DMS53 treated with DMSO at 0.1 percent for 48 hours (cell line): ENCODE measurements around the gene CSTF3.
"Not testable (repeated sequence)": the region's sequence is repeated elsewhere in the genome, so short reads cannot be mapped to it uniquely, and the experiment has no call there.

Experiments
- DNase-seq: peaks from one replicate; lab custom pipeline; 2025; ENCODE audit not compliant: unreplicated experiment; lab: John Stamatoyannopoulos, UW

Gene CSTF3

DNA sequence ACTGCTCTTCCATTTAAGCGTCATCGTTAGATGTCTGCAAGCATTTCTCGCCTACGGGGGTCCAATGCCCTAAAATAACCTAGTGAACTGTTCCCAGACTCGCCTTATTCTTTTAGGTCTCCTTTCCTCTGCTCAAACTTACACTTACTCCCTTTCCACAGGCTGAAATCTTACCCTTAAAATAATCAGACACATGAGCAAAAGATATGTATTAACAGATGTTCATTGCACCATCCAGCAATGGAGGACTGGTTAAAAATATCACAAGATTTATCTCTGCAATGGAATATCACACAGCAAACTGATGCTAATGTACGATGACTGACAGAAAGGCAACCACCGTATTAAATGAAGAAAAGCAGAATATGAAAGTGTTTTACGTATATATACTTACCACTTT, 1.6 kb upstream of the CSTF3 start:
- no peak for DNase-seq

DNA sequence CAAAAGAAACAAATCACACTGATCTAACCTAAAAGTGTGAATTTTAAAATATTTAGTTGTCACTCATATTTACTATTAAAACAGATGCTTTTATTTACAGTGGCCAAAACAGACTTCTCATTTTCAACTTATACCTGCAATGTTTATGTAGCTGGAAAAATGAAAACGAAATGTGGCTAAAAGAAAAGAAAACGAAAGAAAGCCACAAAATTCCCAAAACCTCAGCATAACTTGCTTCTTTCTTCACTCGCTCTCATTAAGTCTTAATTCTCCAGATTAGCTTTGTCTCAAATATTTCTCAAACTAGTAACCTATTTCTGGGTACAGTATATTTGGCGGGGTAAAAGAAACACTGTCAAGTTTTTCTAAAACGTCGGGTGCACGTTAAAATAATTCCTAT, 693 bp downstream of the CSTF3 start:
- DNase-seq = no peak

DNA sequence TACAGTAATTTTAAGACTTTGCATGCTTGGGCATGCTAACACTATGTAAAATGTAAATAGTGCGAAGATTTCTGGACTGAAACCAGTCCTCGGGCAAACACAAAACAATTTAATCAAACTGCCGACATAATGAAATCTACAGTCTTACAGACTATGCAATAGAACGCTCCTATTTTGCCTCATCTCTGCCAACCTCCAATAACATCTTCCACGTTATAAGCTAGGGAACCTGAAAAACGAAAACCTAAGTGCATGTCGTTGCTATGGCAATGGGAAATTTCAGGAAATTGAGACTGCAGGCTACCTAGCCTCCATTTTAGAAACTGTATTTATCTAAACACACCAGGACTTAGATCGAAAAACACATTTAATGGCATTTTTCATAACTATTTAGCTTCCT, 1.1 kb downstream of the CSTF3 start:
- DNase-seq = no peak

DNA sequence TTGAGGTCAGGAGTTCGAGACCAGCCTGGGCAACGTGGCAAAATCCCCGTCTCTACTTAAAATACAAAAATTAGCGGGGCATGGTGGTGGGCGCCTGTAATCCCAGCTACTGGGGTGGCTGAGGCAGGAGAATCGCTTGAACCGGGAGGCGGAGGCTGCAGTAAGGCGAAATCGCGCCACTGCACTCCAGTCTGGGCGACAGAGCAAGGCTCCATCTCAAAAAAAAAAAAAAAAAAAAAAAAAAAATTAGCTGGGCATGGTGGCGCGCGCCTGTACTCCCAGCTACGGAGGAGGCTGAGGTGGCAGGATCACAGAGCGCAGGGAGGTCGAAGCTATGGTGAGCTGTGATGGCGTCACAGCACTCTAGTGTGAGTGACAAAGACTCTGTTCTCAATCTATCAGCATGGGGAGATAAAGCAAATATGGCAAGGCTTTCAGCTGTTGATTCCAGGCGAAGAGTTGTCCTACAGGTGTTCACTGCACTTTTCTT, 1.9 kb downstream of the CSTF3 start:
- DNase-seq = not testable (repeated sequence)

DNA sequence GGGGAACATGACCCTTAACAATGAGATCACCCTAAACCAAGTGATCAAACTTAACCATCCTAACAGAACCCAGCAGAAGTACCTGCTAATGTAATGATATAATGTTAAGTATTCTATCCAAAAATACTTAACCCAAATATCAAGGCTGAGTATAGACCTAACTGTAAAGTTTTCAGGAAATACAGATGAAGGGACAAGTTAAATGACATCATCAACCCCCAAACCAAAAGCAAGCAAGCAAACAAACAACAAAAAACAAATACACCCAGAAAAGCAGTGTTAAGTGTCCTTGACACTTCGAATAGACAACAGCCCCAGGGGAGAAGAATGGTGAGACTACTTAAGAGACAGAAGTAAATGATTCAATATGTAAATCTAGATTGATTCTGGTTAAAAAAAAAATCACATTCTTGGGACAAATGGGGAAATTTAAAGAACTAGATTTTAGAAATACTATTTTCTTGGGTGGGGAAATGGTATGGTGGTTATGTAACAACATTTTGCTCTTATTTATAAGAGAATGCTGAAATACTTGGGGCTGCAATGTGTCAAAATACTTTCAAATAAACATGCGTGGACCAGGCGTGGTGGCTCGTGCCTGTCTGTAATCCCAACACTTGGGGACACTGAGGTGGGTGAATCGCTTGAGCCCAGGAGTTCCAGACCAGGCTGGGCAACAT, 2.5 kb downstream of the CSTF3 start:
- no peak for DNase-seq

DNA sequence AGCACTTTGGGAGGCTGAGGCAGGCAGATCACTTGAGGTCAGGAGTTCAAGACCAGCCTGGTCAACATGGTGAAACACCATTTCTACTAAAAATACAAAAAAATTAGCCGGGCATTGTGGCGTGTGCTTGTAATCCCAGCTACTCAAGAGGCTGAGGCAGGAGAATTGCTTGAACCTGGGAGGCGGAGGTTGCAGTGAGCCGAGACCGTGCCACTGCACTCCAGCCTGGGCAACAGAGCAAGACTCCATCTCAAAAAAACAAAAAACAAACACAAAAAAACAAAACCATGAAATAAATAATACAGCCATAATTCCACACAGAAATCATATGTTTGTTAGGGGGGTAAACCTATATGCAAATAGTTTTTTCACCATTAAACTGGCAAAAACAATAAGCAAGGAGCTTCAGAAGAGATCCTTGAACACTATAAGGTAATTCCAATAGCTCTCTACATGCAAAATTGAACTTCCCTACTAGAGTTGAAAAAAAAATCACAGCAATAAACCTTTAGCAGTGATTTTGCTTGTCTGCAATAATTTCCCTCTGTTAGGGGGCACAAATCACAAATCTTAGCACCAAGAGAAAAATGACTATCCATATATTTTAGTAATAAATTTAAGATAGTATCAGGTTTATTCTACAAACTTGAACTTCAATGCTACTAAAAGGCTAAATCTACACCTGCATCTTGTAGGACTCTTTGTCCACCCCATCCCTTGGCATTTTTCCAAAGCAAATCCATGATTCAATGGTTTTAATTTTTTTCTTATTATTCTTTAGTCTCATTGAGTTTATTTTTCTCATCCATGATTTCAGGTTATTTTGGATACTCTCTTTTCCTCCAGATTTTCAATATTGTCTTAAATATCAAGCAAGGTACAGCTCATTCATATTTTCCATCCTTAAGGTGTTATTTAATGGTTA, 3.9 kb downstream of the CSTF3 start:
- no peak for DNase-seq

DNA sequence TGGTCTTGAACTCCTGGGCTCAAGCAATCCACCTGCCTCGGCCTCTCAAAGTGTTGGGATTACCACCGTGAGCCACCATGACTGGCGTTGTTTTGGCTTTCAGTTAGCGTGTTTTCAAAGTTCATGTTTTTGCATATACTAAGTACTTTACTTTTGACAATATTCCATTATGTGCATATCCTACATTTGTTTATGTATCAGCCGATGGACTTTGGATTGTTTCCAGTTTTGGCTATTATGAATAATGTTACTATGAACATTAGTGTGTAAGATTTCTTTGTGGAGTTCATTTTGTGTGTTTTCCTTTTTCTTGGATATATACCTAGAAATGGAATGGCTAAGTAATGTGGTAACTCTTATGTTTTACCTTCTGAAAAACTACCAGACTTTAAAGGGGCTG, 9.9 kb downstream of the CSTF3 start:
- DNase-seq = no peak

DNA sequence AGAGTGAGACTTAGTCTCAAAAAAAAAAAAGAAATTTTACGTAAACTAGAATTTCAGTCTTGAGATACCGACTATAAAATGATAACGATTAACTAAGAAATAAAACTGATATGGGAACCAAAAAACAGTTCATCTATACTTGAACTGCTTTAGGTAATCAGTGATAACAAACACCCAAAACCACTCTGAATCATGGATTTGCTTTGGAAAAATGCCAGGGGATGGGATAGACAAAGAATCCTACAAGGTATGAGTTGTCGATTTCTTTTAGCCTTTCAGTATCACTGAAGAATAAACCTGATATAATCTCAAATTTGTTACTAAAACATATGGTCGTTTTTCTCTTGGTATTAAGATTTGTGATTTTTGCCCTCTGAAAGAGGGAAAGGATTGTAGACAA, 13.7 kb downstream of the CSTF3 start:
- no peak for DNase-seq

DNA sequence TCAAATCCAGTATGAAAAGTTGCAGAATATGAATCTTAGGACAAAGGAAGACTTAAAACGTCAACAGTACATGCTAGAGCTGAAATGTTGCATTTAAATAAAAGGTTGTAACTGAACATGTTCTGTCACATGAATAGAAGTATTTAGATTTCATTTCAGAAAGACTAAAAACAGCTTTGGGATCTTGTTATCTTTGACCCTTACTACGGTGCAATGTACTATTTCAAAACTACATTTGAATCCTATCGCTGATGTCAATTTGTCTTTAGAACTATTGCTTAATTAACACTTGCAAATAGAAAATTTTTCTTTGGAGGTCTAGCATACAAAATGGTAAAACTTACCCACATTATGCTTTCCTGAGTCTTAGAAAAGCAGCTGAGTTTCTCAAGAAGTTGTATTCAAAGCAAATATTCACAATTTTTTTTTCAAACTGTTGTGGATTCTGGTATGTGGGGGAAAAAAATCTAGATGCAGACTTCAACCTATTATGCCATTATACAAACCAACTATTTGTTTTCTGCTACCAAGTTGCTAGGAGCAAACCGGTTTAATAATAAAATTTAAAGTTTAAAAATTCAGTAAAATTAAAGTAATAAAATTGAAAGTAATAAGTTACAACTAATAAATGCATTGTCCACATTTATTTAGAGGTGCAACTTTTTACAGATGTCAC, 25.4 kb downstream of the CSTF3 start:
- DNase-seq = no peak

DNA sequence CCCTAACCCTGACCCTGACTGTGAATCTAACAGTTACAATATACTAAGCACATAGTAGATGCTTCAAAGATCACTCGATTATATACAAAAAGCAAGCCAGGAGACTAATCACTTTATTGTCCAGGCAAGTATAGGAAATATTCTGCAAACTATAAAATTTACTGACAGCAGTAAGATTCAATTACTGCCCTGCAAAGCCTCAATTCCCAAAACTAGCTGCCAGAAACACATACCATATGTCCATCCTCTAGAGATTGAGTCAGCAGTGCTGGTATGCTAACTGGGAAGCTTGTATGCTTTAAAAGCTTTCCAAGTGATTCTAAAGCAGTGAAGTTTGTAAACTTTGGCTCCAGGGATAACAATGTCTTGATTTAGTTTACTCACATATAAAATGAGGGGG, 26.1 kb downstream of the CSTF3 start:
- no peak for DNase-seq

DNA sequence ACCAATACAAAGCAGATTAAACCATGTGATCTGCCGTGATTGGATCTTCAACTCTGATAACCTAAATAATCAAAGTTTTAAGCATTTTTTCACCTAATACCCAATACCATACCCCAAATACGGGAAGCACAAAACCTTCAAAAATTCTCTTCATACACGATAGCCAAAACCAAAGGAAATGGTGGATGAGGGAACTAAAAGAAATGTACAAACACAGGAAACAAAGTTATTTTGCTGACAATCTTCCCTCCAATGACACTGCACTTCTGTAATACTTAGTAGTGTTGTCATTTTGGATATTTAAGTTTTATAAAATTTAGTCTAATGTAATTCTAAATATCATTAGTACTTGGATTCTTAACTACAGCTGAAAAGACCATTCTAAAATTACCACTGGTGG, 27.0 kb downstream of the CSTF3 start:
- DNase-seq = no peak

DNA sequence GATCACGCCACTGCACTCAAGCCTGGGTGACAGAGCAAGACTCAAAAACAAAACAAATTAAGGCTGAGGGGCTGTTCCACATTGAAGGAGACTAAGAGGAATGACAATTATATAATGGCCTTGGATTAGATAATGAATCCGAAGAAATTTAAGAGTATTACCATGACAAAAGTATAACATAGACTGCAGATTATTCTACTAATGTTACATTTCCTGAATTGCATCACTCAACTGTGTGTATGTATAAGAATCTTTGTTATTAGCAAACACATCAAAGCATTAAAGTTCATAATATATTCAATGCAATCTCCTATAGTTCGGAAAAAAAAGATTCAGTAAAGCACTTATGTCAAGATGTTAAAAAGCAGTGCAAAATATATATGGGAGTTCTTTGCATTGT, 27.5 kb downstream of the CSTF3 start:
- DNase-seq = no peak

DNA sequence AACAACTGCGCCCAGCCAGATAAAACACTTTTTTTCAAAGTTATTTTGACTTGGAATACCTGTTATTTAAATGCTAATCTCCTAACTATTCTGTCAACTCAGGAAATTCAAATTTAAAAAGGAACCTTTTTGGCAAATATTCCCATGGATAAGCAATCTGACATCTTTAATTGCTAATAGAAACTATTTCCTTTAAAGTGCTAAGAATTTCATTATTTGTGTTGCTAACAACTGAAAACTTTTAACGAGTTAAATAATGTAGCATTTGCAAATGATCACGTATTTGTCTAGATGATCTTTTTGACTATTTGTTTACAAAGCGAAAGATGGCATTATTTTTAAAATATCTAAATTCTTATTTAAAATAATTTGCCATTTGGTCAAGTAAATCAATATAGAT, 28.8 kb downstream of the CSTF3 start:
- DNase-seq = no peak

DNA sequence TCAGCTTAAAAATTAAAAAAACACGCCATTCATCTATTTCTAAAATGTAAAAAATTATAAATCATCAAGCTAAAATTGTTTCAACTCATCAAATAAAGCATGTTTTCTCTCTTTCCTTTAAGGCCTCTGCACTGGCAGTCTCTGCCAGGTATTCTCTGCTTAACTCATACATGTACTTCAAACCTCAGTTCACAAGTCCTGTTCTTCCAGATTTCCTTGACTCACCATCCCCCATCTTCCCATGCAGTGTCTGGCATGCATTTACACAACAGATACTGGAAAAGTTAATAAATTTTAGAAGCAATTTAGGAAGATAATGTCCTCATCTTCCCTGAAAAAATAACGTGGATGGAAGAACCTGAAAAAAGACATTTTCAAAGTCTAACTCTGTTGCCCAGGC, 32.5 kb downstream of the CSTF3 start:
- DNase-seq = no peak

DNA sequence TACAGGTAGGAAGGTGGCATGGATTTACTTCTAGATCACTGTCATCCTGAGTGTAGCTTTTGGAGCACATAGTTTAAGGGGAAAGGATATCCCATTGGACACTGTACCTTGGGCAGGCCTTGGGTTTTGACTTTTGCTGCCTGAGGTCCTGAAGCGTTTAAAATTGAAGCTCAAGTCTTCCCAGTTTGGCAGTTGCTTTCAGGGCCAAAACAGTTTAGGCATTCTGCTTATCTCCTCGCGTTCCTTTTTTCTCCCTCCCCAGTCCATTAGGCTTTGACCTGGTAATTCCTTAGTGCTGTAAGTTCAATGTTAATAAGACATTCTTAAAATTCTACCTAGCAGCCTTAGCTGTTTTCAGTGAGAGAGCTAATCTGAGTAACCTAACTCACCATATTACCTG, 35.7 kb downstream of the CSTF3 start:
- no peak for DNase-seq

DNA sequence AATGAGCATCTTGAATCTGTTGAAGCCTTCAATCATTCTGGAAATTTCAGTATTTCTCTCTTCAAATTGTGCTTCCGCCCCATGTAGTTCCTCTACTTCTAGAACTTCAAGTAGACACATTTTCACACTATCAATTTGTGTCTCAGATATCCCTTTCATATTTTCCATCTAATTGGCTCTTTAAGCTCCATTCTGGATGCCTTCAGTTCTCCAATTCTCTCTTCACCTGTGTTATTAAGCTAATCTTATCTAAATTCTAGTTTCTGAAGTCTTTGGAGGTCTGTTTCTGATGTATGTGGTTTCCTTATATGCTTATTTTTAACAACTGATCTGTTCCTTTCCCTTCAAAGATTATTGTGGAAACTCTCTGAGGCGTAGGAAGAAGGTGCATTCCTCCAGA, 36.3 kb downstream of the CSTF3 start:
- DNase-seq = no peak

DNA sequence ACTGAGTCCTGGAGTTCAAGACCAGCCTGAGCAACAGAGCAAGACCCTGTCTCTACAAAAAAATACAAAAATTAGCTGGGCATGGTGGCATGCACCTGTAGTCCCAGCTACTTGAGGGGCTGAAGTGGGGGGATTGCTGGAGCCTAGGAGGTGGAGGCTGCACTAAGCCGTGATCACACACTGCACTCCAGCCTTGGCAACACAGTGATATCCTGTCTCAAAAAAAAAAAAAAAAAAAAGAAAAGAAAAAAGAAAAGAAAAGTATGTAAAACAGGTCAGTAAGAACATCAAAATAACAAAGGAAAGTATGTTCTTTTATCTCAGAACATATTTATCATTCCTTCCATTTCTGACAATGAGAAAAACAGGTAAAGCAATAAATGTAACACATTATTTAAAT, 38.6 kb downstream of the CSTF3 start:
- not testable (repeated sequence) for DNase-seq

DNA sequence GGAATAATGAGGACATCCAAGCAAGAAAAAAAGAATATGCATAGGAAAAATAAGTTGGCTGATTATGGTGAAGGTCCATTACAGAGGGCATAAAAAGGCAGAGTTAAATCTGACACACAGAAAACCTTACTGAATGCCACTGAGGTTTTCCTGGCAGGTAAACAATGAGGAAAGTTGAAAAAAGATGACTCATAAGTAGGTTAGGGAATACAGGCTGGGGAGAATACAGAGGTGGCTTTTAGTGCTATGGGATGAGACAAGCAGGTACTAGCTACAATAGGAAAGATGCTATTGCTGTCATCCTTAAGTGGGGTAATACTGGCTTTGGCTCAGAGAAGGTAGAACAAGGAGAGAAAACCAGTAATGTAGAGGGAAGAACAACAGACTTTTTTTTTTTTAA, 44.7 kb downstream of the CSTF3 start:
- DNase-seq = peak; percentile 37

DNA sequence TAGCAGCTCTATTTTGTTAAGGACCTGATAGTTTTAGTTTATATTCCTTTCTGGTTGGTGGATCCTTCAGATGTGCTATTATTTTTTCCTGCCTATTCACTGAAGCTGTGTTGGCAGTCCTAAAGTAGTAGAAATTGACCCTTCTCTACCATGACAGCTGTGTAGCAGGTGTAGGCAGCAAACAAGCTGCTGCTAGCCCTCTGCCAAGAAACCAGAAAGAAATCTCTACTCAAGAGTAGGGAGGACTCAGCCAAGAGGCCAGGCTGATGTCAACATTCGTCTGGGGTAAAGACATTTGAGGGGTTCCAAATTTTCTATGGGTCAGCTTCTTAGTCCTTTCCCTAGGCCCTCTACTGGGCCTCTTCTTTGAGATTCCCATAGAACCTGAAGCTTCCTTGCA, 51.2 kb downstream of the CSTF3 start:
- DNase-seq = no peak

DNA sequence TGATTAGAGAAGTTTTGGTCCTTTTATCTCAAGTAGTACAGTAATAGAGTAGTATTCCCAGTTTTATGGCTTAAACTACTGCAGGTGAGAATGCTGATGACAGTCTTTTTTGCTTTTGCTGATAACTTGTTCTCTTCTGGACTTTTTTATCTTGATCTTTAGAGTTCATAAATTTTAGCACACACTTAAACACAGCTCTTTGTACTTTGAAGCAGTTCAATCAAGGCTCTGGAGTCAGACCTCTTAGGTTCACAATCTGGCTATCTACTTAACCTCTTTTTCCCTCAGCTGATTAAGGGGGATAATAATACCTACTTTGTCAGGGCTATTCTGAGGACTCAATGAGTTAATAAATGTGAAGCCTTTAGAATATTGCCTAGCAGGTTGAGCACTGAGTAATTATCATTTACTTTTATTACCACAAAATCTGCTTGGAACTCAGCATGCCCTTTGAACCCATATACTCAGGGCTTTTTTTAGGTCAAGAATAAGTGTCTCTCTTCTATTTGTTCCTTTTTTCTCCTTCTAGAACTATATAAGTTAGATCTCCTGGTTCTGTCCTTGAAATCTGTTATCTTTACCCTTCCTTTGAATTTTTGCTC, 51.9 kb downstream of the CSTF3 start:
- DNase-seq = no peak

DNA sequence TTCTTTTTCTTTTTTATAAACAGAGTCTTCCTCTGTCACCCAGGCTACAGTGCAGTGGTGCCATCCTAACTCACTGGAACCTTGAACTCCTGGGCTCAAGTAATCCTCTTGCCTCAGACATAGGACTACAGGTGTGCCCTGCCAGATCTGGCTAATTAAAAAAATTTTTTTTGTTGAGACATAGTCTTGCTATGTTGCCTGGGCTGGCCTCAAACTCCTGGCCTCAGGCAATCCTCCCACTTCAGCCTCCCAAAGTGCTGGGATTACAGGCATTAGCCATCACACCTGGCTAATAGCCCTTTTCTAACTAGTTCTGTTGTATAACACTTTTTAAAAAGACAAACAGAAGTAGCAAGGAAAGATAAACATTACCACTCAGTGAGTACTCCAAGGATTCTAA, 57.4 kb downstream of the CSTF3 start:
- DNase-seq = no peak
